Measurements from ENCODE around the gene RUNX2.

DNA sequence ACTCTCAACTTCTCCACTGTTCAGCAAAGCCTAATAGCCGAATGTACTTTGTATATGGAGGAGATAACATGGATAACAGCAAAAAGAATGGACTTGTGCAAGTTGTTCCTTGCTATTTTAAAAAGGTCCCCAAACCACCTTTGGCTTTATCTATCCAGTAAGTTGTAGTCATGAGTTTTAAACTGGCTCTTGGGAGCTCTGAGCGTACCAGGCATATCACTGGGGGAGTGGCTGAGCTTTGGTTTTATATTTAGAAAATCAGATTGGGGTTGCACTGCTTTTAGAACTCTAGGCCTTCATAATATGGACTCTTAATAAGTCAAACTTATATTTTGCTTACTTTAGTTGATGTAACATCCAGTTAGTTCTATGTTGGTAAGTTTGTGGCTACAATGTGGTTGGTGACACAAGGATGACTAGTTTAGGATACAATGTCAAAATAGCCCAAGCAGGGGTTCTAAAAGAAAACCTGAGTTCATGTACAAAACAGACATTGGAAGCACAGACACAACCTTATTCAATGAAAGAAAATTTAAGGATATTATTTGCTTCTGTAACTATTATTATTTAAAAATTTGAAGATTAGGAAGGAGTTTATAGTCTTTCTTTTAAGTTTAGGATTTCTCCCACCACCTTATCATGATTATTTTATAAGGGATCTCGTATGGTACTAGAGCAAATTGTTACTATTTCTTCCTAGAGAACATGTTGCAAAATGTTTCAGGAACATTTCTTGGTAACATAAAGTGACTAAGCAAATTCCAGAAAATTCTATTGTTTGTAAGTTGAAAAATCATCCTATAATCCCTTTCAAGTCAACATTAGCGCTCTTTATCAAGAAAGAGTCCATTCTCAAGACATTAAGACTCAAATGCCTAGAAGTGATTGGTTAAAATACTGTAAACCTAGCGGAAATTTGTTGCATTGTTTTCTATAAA is 215.4 kb downstream of the RUNX2 start:
- TF ChIP-seq, protein P1, sequence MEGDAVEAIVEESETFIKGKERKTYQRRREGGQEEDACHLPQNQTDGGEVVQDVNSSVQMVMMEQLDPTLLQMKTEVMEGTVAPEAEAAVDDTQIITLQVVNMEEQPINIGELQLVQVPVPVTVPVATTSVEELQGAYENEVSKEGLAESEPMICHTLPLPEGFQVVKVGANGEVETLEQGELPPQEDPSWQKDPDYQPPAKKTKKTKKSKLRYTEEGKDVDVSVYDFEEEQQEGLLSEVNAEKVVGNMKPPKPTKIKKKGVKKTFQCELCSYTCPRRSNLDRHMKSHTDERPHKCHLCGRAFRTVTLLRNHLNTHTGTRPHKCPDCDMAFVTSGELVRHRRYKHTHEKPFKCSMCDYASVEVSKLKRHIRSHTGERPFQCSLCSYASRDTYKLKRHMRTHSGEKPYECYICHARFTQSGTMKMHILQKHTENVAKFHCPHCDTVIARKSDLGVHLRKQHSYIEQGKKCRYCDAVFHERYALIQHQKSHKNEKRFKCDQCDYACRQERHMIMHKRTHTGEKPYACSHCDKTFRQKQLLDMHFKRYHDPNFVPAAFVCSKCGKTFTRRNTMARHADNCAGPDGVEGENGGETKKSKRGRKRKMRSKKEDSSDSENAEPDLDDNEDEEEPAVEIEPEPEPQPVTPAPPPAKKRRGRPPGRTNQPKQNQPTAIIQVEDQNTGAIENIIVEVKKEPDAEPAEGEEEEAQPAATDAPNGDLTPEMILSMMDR (optimal IDR thresholded peaks at IDR 0.05 in 1 of 3, IDR thresholded peaks at IDR 0.05 in 1 of 3, conservative IDR thresholded peaks at IDR 0.05 in 1 of 3; ENCODE audit: extremely low read depth in 1 of 3, insufficient read depth in 2 of 3, low read length in 3 of 3): no peak
- no peak for TF ChIP-seq EZH2 (IDR thresholded peaks at IDR 0.05; ENCODE audit: low read length)
